ENCODE measurements around the gene ATP5F1D. TPM values are rescaled to one million over a fixed set of nuclear protein-coding genes. Genes with fewer than 3 reads are reported as not detected.

The ATP5F1D gene
- total RNA-seq, 1 experiment from 2014 or later: 179 TPM

DNA sequence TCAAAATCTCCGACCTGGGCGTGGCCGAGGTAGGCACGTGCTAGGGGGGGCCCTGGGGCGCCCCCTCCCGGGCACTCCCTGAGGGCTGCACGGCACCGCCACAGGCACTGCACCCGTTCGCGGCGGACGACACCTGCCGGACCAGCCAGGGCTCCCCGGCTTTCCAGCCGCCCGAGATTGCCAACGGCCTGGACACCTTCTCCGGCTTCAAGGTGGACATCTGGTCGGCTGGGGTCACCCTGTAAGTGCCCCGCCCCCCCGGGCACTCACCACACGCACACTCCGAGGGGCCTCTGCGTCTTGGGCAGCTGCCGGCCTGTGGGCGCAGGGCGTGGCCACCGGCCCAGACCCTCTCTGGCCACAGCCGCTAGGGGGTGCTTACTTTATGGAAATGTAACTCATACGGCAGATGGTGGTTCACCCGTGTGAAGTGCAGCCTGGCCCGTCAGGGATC, 21.0 kb upstream of the ATP5F1D start:
- H2BK20ac ChIP-seq (ENCODE audit: low read depth, low read length, poor library complexity, severe bottlenecking): no peak overlapping the region
- peaks cover 2 to 9% (median 8%) of the 10 kb centered on the region in 3 experiments; a peak in 5 of 7 replicates for H3K36me3 Mint-ChIP-seq (ENCODE audit: insufficient read depth in 1 of 3, low read depth in 3 of 3)
- H3K9ac ChIP-seq (ENCODE audit: extremely low read depth, insufficient read length, low read length): no peak overlapping the region
- H3T11ph ChIP-seq (ENCODE audit: low read length): no peak overlapping the region
- H4K20me1 ChIP-seq (ENCODE audit: control insufficient read depth, insufficient read depth, insufficient read length): no peaks in the 10 kb centered on the region
- DNase-seq: no peak
- H3K4me1 ChIP-seq (ENCODE audit: insufficient read depth, low read length): no peaks in the 10 kb centered on the region
- no peaks in the 10 kb centered on the region for H3K23me2 ChIP-seq (ENCODE audit: insufficient read length, low read depth, low read length, poor library complexity, severe bottlenecking)
- H3K56ac ChIP-seq (ENCODE audit: insufficient read length, low read depth, low read length): no peak overlapping the region
- no peak overlapping the region for H3K4me3 Mint-ChIP-seq
- H3K27ac ChIP-seq (ENCODE audit: insufficient read length, low read depth, low read length): no peak overlapping the region
- no peak overlapping the region for H2BK5ac ChIP-seq (ENCODE audit: insufficient read length, low read length)
- peaks cover 5% of the 10 kb centered on the region; the same call in 1 of the 2 replicates for H3K79me2 ChIP-seq (ENCODE audit: insufficient read depth, low read length)
- H3K18ac ChIP-seq (ENCODE audit: insufficient read length, low read depth, low read length): no peak overlapping the region
- H3K4me1 Mint-ChIP-seq: peaks cover 4 to 20% of the 10 kb centered on the region in 2 experiments; a peak in 3 of 4 replicates
- no peak overlapping the region for H3K27ac Mint-ChIP-seq
- no peaks in the 10 kb centered on the region for H3K9me3 Mint-ChIP-seq
- H3K4me2 ChIP-seq (ENCODE audit: insufficient read depth, insufficient read length, low read length): no peak overlapping the region
- H2BK120ac ChIP-seq (ENCODE audit: low read depth, low read length, poor library complexity, severe bottlenecking): no peak overlapping the region
- no peak overlapping the region for H3K14ac ChIP-seq (ENCODE audit: insufficient read depth, low read length)
- no peak overlapping the region for H2AK5ac ChIP-seq (ENCODE audit: insufficient read length, low read length)
- no peaks in the 10 kb centered on the region for H3K9me3 ChIP-seq (ENCODE audit: control insufficient read depth, low read depth, low read length)
- no peak overlapping the region for H2BK12ac ChIP-seq (ENCODE audit: insufficient read length, low read depth, low read length)
- H4K5ac ChIP-seq (ENCODE audit: insufficient read length, low read depth, low read length): no peak overlapping the region
- no peak overlapping the region for H2BK15ac ChIP-seq (ENCODE audit: low read depth, low read length)
- no peak overlapping the region for H2AFZ ChIP-seq (ENCODE audit: low read length)
- H3K27me3 ChIP-seq (ENCODE audit: insufficient read depth, low read length): no peaks in the 10 kb centered on the region
- H4K8ac ChIP-seq (replicated peaks; ENCODE audit: insufficient read length, low read depth, low read length): no peak overlapping the region
- H3K4ac ChIP-seq (ENCODE audit: low read depth, low read length): no peak overlapping the region
- H3K79me1 ChIP-seq (ENCODE audit: insufficient read depth, low read depth, low read length, poor library complexity, severe bottlenecking): peaks cover 4% of the 10 kb centered on the region
- no peaks in the 10 kb centered on the region for H3K27me3 Mint-ChIP-seq (ENCODE audit: low read depth)
- no peak overlapping the region for H4K91ac ChIP-seq (ENCODE audit: insufficient read length, low read depth, low read length)
- WGBS (ENCODE audit: extremely low coverage, insufficient read length, low lambda C conversion rate): no CpG with 5 or more reads among the region's 33 CpGs
- H3K23ac ChIP-seq (ENCODE audit: insufficient read length, low read depth, low read length): no peak overlapping the region
- TF ChIP-seq, protein P1, sequence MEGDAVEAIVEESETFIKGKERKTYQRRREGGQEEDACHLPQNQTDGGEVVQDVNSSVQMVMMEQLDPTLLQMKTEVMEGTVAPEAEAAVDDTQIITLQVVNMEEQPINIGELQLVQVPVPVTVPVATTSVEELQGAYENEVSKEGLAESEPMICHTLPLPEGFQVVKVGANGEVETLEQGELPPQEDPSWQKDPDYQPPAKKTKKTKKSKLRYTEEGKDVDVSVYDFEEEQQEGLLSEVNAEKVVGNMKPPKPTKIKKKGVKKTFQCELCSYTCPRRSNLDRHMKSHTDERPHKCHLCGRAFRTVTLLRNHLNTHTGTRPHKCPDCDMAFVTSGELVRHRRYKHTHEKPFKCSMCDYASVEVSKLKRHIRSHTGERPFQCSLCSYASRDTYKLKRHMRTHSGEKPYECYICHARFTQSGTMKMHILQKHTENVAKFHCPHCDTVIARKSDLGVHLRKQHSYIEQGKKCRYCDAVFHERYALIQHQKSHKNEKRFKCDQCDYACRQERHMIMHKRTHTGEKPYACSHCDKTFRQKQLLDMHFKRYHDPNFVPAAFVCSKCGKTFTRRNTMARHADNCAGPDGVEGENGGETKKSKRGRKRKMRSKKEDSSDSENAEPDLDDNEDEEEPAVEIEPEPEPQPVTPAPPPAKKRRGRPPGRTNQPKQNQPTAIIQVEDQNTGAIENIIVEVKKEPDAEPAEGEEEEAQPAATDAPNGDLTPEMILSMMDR (conservative IDR thresholded peaks at IDR 0.05): peak; percentile 31; the same call in 1 of the 3 replicates

All from H9 (cell line).